ENCODE data around the gene TRAF1.

Gene TRAF1

GRCh38 chr9:120941046-120941770 lies 14.6 kb upstream of the TRAF1 start:
- in situ Hi-C loops (cut with HindIII; ENCODE audit: low sequenced_read_pairs): no loop called here

DNA sequence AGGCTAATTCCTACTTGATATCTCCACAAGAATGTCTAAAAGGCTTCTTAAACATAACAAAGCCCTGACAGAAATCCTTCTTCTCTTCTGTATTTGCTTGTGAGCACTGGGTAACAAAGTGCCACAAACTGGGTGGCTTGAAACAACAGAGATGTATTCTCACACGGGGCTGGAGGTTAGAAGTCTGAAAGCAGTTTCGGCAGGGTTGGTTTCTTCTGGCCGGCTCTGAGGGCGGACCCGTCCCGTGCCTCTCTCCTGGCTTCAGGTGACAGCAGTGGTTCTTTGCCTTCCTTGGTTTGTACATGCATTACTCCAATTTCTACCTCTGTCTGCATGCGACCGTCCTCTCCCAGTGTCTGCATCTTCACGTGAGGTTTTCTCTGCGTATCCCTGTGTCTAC lies 14.0 kb upstream of the TRAF1 start:
- in situ Hi-C loops (cut with HindIII; ENCODE audit: low sequenced_read_pairs): no loop called here

- in situ Hi-C loops (cut with HindIII; ENCODE audit: low sequenced_read_pairs): no loop called here
Observed at GRCh38 chr9:120938851-120939250, 12.3 kb upstream of the TRAF1 start.

DNA sequence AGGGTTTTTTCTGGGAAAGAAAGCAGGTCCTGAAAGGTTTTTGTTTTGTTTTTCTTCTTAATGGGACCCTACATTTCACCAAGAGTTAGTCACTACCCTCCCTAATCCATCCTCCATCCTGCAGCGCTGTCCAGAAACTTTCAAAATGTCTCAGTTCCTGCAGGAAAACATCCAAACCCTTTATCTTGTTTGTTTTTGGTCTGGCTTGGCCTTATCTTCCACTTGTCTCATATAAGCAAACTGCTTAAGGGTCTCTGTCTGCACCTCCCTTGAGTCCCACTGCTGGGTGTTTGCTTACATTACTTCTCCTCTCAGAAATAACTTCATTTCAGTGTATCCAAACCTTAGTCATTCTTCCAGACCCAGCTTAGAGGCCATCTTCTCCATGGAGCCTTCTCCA lies 11.0 kb upstream of the TRAF1 start:
- in situ Hi-C loops (cut with HindIII; ENCODE audit: low sequenced_read_pairs): no loop called here

GRCh38 chr9:120937127-120937526 lies 10.5 kb upstream of the TRAF1 start:
- in situ Hi-C loops (cut with HindIII; ENCODE audit: low sequenced_read_pairs): no loop called here

- in situ Hi-C loops (cut with HindIII; ENCODE audit: low sequenced_read_pairs): no loop called here
Observed at GRCh38 chr9:120936764-120937122, 10.1 kb upstream of the TRAF1 start.

DNA sequence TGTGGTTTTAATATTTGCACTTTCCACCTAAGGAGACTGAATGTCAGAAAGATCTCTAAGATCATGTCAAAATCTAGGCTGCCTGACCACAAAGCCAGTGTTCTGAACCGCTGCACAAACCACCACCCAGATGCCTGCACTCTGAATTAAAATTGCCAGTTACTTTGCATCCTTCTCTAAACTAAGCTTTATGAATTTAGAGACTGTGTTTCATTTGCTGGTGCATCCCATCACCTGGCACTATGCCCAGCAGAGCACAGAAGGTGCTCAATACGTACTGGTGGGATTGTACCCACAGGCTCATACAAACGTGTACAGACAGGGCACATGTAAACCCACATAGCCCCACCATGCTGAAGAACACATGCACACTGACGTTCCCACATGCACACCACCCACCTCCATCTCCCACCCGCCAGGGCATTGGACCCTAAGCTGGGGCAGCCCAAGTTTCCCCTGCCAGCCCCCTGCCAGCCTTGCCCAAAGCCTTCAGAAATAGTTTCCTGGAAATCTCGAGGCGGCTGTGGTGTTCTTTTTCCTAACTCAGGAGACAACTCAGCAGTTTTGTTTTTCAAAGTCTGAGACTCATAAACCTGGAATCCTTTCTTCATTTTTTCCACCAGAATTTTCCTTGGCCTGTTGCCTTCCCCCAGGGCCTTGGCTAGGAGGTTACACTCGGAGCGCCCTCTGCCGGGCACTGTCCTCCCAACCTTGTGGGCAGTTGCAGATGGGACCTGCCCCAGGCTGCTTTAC lies 9.6 kb upstream of the TRAF1 start:
- in situ Hi-C loops (cut with HindIII; ENCODE audit: low sequenced_read_pairs): no loop called here

GRCh38 chr9:120935383-120935857 lies 8.8 kb upstream of the TRAF1 start:
- in situ Hi-C loops (cut with HindIII; ENCODE audit: low sequenced_read_pairs): no loop called here

DNA sequence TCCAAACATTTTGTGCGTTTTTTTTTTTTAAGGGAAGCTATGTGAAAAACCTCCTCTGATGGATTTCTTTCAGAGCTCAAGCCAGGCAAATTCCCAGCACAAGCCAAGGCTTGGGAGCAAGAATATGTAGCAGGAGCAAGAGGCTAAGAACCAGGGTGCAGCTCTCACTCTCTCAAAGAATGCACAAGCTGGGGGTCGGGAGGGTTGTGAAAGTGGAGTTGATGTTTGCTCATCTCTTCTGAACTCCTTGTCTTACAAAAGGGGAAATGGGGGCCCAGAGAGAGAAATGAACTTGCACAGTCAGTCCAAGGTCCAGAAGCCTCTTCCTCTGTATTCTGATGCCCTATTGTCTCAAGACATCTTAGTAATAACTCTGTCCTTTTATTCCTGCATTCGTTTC lies 7.7 kb upstream of the TRAF1 start:
- in situ Hi-C loops (cut with HindIII; ENCODE audit: low sequenced_read_pairs): no loop called here

DNA sequence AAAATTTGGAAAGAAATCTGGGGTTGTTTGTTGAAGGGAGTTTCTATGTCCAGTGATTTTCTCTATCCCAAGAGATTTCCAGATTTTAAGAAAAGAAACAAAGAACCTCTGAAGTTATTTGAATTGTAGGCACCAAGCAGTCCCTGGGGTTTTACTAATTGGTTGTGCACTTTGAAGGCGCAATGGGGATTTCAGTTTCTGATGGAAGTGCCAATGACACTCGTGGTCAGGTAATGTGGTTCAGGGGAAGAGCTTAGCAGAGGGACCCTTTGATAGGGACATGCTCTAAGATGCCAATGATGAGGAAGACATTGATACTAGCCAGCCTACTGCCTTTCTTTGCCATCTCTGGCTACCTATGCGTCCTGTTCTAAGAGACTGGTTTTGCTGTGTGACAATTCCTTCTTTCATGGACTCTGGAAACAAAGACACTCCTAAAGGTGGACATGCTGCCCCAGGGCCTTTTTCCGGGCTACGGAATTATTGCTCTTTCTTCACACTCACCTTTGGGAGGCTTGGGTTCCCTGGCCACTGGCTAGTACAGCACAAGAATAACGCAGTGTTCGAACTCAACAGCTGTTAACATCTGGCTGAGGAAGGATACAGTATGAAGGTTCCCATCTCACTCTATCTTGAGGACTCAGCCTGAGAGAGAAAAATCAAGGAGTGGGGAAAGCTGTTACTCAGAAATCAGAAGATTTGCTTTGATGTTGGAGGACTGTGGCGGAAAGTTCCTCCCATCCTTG lies 6.9 kb upstream of the TRAF1 start:
- in situ Hi-C loops (cut with HindIII; ENCODE audit: low sequenced_read_pairs): no loop called here

DNA sequence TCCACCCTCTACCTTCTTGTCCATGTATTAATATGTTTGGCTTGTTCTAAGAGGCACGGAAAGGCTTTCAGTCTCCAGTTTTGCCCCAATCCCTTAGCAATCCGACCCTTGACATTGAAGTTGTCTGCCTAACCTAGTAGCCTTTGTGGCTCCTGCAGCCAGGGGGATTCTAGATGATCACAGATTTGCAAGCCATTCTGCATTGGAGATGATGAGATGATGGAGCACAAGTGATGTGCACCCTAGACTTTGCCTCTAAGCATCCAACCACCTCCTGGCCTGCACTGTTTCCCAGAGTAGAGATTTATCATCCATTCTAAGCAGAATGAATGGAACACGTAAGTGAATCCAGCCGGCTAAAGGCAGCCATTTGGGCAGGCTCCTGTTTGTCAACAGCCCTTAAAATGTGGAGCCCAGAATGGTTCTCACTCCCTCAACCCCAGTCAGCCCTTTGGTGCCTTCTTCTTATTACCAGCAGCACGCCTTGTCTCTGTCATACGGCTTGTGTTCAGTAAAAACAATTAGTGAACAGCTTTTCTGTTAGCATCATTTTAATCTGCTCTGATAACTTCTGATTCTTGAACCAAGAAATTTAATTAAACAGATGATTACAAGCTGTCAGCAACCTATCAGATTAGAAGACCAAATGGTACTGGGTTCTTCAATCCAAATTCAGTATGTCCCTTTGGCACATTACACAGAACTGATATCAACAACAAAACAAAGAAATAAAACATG lies 5.7 kb upstream of the TRAF1 start:
- in situ Hi-C loops (cut with HindIII; ENCODE audit: low sequenced_read_pairs): no loop called here

GRCh38 chr9:120931231-120932085 lies 4.9 kb upstream of the TRAF1 start:
- in situ Hi-C loops (cut with HindIII; ENCODE audit: low sequenced_read_pairs): no loop called here

- in situ Hi-C loops (cut with HindIII; ENCODE audit: low sequenced_read_pairs): no loop called here
Observed at GRCh38 chr9:120929229-120929791, 2.7 kb upstream of the TRAF1 start.

GRCh38 chr9:120928483-120929228 lies 2.1 kb upstream of the TRAF1 start:
- in situ Hi-C loops (cut with HindIII; ENCODE audit: low sequenced_read_pairs): no loop called here

GRCh38 chr9:120928015-120928482 lies 1.5 kb upstream of the TRAF1 start:
- in situ Hi-C loops (cut with HindIII; ENCODE audit: low sequenced_read_pairs): no loop called here

DNA sequence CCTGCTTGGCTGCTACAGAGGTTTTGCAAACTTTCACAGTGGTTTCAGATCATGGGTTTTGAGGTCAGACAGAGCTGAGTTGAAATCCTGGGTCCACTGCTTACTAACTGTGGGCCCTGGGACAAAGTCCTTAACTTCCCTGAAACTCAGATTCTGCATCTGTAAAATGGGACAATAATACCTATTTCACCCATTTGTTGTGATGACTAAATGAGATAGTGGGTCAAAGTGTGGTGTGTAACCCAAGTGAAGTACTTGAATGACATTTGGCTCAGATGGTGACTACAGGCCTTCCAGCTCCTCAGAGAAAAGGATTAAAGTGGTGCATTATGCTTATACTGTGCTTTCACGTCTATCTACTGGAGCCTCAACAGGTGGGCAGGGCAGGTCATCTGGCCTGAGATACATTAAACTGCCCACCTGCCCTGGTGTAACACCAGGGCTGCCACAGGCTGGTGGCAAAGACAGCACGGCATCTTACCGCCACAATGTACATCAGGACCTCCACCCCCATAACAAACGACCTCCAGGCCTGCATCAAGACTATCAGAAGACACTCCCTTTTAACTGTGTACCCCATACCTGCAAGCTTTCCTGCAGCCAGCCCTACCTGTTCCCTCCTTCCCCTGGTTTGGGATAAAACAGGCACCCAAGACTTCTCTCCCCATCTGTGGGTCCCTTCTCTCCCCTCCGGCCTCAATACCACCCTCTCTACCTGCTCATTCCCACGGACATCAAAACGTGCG lies 846 bp upstream of the TRAF1 start:
- in situ Hi-C loops (cut with HindIII; ENCODE audit: low sequenced_read_pairs): no loop called here

GRCh38 chr9:120925535-120926396 lies 830 bp downstream of the TRAF1 start:
- in situ Hi-C loops (cut with HindIII; ENCODE audit: low sequenced_read_pairs): no loop called here
